ENCODE results near the gene BRD8.

Gene BRD8

DNA sequence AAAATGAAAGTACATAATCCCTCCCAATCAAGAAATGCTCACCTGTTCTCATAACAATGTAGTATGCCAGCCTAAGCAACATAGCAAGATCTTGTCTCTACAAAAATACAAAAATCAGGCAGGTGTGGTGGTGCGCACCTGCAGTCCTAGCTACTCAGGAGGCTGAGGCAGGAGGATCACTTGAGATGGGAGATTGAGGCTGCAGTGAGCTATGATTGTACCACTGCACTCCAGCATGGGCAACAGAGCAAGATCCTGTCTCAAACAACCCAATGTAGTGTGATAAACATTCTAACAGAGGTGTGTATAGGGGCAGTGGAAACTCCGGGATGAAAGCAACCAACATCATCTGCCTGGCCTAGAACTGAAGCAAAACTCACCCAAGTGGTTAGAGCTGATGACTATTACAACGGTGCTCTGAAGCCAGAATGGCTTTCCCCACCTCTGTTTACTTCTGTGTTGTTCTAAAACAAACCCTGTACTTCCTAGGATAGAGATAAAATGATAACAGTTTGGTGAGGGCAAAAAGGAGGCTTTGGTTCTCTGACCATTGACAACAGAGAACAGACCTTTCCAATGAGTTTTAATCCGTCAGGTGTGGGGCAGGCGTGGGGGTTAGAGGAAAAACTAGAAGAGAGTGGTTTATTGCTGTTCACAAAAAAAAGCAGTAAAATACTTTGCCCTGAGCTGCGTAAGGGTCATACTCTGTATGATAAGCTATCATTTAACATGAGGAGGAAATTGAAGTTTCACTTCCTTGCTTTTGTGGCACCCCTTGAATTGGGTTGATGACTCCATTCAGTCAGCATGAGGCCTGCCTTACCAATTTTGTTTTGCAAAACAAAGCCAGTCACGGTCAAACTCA lies 75.7 kb downstream of the BRD8 start:
- DNase-seq (ENCODE audit: low spot score): no peak

DNA sequence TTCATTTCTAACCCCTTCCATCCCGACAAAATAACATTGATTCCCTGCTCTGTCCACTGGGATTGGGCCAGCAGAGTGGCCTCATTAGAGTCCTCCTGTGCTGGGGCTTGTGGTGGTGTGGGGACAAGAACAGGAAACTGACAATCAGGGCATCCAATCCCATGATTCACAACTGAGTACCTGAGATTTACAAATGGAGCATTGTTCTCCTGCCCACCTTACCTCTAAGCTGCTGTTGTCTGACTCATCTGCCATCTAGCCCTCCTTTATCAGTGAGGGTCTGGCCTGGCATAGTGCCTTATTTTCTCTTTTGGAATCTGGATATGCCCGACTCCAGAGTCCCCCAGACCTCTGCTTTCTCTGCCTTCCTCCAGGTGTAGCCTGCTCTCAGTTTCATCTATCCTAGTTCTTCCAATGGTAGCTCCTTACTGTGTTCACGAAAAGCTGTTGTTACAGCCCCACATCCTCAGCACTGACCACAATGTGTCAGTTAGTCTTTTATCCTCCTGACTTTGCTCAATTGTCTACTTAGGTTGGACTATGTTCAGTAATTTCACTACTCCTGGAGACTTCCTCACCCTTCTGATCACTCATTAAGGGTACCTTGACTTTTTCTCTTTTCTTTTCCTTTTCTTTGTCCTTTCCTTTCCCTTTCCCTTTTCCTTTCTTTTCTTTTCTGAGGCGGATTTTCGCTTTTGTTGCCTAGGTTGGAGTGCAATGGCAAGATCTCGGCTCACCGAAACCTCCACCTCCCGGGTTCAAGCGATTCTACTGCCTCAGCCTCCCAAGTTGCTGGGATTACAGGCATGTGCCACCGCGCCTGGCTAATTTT lies 81.2 kb downstream of the BRD8 start:
- DNase-seq (ENCODE audit: low spot score): peak; percentile 83

DNA sequence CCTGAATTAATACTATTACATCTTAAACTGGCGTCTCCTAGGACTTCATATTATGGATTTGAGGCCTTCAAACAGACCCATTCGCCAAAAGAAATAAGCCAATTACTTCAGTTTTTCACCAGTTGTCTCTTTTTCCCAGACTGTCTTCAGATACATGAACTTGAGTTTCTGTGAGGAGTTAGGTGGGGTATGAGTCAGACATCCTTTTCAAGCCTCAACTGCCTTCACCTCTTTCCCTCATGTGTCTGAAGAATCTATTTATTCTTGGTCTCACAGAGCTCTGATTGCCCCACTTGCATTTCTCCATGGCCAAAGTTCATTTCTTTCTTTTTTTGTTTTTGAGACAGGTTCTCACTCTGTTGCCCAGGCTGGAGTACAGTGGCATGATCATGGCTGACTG lies 82.1 kb downstream of the BRD8 start:
- no peak for DNase-seq (ENCODE audit: low spot score)

DNA sequence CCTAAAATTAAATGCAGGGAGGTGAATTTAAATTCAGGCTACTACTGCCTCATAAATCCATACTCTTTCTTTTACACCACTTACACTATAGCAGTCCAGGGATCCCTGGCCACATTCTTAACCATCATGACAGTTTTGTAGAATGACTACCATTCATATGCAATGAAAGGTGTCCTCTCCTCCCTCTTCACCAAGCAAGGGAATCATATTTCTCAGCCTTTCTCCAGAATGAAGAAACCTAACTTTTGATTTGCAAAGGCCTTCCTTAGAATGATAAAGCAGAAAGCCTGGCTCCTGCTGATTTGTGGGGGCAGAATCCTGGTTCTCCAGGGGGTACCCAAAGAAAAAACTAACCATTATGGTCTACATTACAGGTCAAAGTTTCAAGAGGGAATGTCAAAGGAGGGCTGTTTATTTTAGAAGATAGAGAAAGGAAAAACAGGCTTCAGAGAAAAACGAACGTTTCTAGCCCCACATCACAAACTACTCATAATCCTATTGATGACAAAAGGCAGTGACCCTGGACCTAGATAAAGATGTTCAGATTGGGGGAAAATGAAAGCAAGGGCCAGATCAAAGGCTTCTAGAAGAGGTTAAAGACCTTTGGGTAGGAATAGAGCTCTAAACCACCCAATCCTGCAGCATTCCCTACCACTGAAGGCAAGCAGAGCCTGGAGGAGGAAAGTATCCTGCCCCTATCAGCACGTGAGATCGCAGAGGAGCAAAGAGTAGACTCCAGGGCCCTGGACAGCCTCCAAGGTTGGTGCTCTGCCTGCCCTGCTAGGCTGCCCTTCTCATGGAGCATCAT lies 83.1 kb downstream of the BRD8 start:
- DNase-seq (ENCODE audit: low spot score): no peak

DNA sequence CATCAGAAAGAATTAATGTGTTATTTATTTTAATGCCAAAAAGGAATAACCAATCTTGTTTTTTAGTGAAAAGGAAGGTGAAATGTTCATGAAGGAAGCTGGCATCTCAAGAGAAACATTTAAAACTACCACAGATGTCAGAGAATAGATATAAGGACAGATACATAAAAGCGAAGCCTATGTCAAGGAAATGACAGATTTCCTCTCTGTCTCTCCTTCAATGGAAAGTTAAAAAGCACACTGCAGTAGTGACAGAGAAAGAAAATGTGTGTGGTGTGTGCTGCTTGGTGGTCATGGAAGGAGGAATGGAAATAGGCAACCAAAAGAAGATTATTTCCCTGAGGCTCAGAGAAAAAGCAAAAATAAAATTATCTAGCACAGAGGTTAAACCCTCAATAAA lies 85.4 kb downstream of the BRD8 start:
- DNase-seq (ENCODE audit: low spot score): no peak

DNA sequence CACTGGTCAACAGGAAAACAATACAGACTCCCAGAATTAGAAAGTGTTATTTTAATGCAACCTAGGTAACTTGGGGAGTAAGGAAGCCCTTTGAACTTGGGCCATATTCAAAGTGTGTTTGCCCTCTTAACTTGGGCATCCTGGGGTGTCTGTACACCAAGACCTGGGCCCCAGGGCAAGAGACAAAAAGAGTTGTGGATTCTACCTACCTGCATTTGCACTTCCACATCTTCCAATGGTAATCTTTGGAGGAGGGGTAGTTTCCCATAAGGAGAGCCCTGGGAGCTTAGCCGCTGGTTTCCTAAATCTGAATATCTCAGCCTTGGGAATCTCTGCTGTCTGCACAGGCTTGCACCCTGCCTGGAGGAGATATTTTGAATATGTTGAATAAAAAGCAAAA lies 86.1 kb downstream of the BRD8 start:
- DNase-seq (ENCODE audit: low spot score): no peak

DNA sequence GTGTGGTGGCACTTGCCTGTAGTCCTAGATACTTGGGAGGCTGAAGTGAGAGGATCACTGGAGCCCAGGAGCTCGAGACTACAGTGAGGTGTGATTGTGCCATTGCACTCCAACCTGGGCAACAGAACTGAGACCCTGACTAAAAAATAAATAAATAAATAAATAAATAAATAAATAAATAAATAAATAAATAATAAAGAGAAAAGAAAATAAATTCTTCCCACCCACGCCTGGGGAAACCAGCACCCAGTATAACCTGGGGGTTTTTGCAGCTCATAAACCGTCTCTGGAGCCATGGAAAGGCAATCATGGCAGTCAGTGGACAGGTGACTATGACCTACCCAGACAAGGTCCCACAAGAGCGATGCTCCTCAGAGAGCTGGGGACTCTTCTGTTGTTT lies 86.7 kb downstream of the BRD8 start:
- DNase-seq (ENCODE audit: low spot score): no peak
